ENCODE measurements around the gene BPIFA2.
A peak's percentile ranks its signal among the peaks of the same experiment; 100 is the strongest.

The BPIFA2 gene

DNA sequence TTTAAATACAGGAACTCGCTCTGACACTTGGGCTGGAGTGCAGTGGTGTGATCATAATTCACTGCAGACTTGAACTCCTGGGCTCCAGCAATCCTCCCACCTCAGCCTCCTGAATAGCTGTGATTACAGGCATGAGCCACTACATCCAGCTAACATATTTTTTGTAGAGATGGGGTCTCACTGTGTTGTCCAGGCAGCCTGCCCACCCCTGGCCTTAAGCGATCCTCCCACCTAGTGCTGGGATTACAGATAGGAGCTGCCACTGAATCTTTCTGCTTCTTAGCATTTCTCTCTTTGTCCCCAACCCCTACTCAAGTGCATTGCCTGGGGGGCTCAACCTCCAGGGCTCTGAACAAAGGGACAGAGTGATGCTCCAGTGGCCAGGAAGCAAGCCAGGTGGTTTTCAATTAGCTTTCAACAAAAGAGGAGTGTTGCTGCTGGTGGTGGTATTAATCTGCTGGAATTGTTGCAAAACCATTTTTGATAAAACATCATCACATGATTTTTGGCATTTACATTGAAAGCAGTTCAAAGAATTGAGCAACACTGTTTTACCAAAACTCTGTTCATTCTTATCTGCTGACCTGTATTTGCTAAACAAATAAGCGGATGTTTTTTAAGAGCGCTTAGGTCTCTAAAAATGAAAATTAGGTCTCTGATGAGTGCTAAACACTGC lies 40.4 kb upstream of the BPIFA2 start:
- TF ChIP-seq, protein P1, sequence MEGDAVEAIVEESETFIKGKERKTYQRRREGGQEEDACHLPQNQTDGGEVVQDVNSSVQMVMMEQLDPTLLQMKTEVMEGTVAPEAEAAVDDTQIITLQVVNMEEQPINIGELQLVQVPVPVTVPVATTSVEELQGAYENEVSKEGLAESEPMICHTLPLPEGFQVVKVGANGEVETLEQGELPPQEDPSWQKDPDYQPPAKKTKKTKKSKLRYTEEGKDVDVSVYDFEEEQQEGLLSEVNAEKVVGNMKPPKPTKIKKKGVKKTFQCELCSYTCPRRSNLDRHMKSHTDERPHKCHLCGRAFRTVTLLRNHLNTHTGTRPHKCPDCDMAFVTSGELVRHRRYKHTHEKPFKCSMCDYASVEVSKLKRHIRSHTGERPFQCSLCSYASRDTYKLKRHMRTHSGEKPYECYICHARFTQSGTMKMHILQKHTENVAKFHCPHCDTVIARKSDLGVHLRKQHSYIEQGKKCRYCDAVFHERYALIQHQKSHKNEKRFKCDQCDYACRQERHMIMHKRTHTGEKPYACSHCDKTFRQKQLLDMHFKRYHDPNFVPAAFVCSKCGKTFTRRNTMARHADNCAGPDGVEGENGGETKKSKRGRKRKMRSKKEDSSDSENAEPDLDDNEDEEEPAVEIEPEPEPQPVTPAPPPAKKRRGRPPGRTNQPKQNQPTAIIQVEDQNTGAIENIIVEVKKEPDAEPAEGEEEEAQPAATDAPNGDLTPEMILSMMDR (conservative IDR thresholded peaks at IDR 0.05; ENCODE audit: control insufficient read depth, insufficient read depth, low read depth, low read length) = no peak

DNA sequence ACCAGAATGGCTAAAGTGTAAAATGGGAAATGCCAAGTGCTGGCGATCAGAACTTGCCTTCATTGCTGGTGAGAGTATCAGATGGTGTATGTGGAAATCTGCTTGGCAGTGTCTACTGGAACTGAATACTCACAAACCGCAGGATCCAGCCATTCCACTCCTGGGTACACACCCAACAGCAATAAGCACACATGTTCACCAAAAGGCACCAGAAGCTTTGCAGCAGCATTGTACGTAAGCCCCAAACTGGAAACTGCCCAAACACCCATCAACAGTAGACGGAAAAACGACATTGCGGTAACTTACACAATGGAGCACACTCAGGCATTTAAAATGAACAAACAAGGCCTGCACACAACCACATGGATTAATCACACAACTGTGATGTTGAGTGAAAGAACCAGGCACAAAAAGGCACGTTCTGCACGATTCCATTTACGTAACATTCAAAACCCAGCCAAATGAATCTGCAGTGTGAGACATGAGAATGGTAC lies 37.3 kb upstream of the BPIFA2 start:
- DNase-seq (ENCODE audit: low read depth) = peak; percentile 51
- no peak overlapping the region for H3K4me3 ChIP-seq (ENCODE audit: control insufficient read depth, low read depth, low read length)
- TF ChIP-seq, protein P1 (conservative IDR thresholded peaks at IDR 0.05; ENCODE audit: control insufficient read depth, insufficient read depth, low read depth, low read length) = no peak

More for the DNA sequence above, 40.4 kb upstream of the BPIFA2 start:
- DNase-seq (ENCODE audit: low read depth) = no peak
- no peak overlapping the region for H3K4me3 ChIP-seq (ENCODE audit: control insufficient read depth, low read depth, low read length)

DNA sequence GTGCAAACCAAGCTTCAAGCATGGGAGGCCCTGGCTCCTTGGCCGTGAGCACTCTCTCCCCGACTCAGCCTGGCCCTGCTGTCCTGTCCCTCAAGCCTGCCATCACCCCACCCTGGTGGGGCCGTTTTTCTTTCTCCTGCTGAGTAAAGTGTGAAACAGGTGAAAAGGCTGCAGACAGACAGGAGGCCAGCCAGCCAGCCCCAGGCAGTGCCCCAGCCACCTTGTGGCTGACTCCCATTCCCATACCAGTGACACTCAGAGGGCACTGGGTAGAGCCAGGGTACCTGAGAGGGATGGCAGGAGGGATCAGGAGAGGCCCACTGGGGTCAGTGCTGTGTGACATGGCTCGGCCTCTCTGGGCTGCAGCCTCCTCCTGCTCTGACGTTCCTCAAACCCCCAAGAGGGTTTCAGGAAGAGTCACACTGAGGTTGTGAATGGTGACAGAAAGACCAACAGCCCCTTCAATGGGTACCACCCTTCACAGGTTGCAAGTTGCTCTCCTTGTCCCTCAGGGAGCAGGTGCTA lies 35.9 kb upstream of the BPIFA2 start:
- TF ChIP-seq, protein P1 (conservative IDR thresholded peaks at IDR 0.05; ENCODE audit: control insufficient read depth, insufficient read depth, low read depth, low read length) = no peak
- no peak for DNase-seq (ENCODE audit: low read depth)
- no peak overlapping the region for H3K4me3 ChIP-seq (ENCODE audit: control insufficient read depth, low read depth, low read length)

DNA sequence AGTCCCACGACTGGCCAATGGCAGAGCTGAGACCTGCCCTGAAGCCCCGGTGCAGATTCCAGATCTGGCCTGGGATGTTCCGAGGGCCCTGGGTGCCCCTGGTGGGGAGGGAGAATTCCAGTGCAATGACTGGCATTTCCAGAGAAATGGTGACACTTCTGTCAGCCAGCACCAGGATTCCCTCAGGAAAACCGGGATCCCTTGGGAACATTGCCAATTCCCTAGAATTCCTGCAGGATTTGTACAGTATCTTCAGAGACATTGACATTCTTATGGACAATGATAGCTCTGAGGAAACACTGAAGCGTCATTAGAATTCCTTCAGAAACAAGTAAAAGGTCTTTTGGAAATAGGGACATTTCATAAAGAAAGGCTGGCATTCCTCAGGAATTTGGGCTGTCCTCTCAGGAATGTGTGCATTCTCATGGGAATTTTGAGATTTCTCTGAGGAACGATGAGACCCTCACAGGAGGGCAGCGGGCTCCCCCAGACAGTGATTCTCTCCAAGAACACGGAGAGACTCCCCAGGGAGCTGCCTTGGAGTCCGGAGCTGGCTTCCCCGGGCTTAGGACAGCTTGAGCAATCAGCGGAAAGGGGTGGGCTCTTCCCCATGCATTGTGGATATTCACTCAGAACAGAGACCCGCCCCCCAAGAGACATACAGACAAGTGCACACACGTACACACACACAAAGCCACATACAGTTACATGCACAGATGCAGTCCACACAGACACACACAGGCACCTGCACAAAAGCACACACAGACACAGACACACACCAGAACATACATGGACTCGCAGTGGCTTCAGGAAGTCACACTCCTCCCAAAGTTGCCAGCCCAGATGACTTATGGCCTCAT lies 35.2 kb upstream of the BPIFA2 start:
- DNase-seq (ENCODE audit: low read depth) = no peak
- H3K4me3 ChIP-seq (ENCODE audit: control insufficient read depth, low read depth, low read length) = no peak overlapping the region
- TF ChIP-seq, protein P1 (conservative IDR thresholded peaks at IDR 0.05; ENCODE audit: control insufficient read depth, insufficient read depth, low read depth, low read length) = no peak

DNA sequence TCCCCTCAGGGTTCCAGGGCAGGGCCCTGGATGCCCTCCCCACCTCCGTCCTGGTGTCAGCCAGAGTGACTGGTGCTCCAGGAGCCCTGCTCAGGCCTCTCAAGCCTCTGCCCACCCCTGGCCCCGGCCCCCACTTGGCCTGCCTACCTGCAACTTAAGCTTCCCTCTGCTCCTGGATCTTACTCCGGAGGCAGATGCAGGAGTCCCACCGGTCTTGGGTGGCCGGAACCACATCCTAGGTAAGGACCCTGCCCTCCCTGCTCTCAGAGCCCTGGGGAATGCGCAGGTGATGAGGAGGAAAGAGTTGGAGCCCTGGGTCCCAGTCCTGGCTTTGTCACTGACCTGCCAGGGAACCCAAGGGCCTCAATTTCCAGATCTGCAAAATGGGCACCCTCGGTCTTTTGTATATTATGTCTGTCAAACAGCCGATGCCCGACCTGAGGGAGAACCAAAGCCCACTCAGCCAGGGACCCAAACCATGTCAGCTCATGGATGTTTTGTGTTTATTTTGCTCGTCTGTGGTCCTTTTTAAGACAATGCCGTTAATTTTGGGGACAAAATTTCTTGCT lies 34.5 kb upstream of the BPIFA2 start:
- no peak overlapping the region for H3K4me3 ChIP-seq (ENCODE audit: control insufficient read depth, low read depth, low read length)
- TF ChIP-seq, protein P1 (conservative IDR thresholded peaks at IDR 0.05; ENCODE audit: control insufficient read depth, insufficient read depth, low read depth, low read length) = no peak
- no peak for DNase-seq (ENCODE audit: low read depth)

DNA sequence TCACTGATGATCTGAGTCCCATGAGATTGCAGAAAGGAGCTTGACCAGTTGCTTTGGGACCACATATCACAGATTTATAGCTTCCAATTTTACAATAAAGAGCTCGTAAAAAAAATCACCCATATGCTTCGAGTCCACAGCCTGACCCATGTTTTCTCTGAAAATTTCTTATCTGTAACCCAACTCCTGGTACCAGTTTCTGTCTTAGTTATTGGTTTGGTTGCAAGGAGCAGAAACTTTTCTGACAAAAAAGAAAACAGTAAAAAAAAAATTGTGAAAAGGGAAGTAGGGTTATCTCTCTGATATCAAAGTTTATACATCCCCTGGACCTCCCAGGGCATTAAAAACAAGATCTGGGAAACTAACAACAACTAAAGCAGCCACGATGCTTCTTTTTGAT lies 30.8 kb upstream of the BPIFA2 start:
- DNase-seq (ENCODE audit: low read depth) = no peak
- no peak overlapping the region for H3K4me3 ChIP-seq (ENCODE audit: control insufficient read depth, low read depth, low read length)
- TF ChIP-seq, protein P1 (conservative IDR thresholded peaks at IDR 0.05; ENCODE audit: control insufficient read depth, insufficient read depth, low read depth, low read length) = no peak
